Glutamatergic neuron (in vitro differentiated cells): ENCODE data around the gene SOD2. TPM values are rescaled to one million over a fixed set of nuclear protein-coding genes. Genes with fewer than 3 reads are reported as not detected.
"Not testable (repeated sequence)": the region's sequence is repeated elsewhere in the genome, so short reads cannot be mapped to it uniquely, and the experiment has no call there.

Experiments used
- DNase-seq: peaks from one replicate; pipeline ENCODE4 v3.0.0; 2022
- H3K27ac Mint-ChIP-seq: one replicate; pipeline ENCODE4 v1.8.0; 2020; ENCODE audit warnings: mild to moderate bottlenecking, mixed read lengths, inconsistent platforms; ENCODE audit not compliant: unreplicated experiment
- H3K27me3 Mint-ChIP-seq: one replicate; pipeline ENCODE4 v1.8.0; 2020; ENCODE audit warnings: mild to moderate bottlenecking, moderate library complexity, mixed read lengths, inconsistent platforms; ENCODE audit not compliant: unreplicated experiment
- H3K36me3 Mint-ChIP-seq: one replicate; pipeline ENCODE4 v1.8.0; 2020; ENCODE audit warnings: mild to moderate bottlenecking, mixed read lengths, inconsistent platforms; ENCODE audit not compliant: unreplicated experiment
- H3K4me1 Mint-ChIP-seq: one replicate; pipeline ENCODE4 v1.8.0; 2020; ENCODE audit warnings: mild to moderate bottlenecking, low read depth, mixed read lengths, inconsistent platforms; ENCODE audit not compliant: unreplicated experiment
- H3K4me3 Mint-ChIP-seq: one replicate; pipeline ENCODE4 v1.8.0; 2020; ENCODE audit warnings: mild to moderate bottlenecking, mixed read lengths, inconsistent platforms; ENCODE audit not compliant: unreplicated experiment
- H3K9me3 Mint-ChIP-seq: one replicate; pipeline ENCODE4 v1.8.0; 2020; ENCODE audit warnings: mild to moderate bottlenecking, moderate library complexity, mixed read lengths, inconsistent platforms; ENCODE audit not compliant: unreplicated experiment
- total RNA-seq: library from RNA; stranded (reverse); fragmentation: NEBNext Ultra II Directional; extraction: Animal tissue kit (Norgen Biotek cat#: 25700); gene quantifications from one replicate; pipeline ENCODE4 v1.2.1, GENCODE V29; 2021; ENCODE audit not compliant: unreplicated experiment
- TF ChIP-seq, protein P1 (sequence below): fragments of 200-600 bp; sonication (generic); IDR thresholded peaks from one replicate; pipeline ENCODE4 v1.5.0; 2021; ENCODE audit not compliant: partially characterized antibody, unreplicated experiment

Gene SOD2
- total RNA-seq, 1 donor from 2014 or later = 56.5 TPM

DNA sequence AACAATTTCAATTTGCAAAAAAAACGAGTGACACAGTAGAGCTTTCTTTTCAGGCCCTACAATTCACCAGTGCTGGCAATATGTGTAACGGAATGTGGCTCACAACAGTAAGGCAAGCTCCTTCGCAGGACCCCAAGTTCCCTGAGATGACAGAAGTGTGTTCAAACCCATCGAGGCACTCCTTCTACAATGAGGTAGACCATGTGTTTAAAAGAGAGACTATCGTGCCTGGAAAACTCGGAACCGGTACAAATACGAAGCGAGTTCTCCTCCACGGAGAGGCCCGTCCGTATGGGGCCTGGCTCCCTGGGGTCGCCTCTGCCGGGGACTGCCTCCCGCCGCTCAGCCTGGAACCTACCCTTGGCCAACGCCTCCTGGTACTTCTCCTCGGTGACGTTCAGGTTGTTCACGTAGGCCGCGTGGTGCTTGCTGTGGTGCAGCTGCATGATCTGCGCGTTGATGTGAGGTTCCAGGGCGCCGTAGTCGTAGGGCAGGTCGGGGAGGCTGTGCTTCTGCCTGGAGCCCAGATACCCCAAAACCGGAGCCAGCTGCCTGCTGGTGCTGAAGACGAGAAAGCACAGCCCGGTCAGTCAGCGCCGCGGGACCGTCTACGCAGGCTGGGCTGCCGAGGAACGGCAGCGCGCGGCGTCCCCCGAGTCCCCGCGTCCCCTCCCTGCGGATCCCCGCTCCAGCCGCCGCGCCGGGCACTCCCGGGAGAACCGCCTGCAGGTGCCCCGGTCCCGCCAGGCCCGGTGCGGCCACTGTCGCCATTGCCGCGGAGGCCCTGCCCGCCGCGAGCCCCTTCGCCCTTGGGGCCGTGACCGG lies 526 bp downstream of the SOD2 start:
- peaks cover 7% of the 10 kb centered on the region for H3K27me3 Mint-ChIP-seq
- peaks cover 12% of the 10 kb centered on the region for H3K4me1 Mint-ChIP-seq
- H3K36me3 Mint-ChIP-seq = no peaks in the 10 kb centered on the region
- DNase-seq = peak; percentile 59
- peak overlapping the region; percentile 94 for H3K4me3 Mint-ChIP-seq
- peaks cover 7% of the 10 kb centered on the region for H3K9me3 Mint-ChIP-seq
- TF ChIP-seq, protein P1, sequence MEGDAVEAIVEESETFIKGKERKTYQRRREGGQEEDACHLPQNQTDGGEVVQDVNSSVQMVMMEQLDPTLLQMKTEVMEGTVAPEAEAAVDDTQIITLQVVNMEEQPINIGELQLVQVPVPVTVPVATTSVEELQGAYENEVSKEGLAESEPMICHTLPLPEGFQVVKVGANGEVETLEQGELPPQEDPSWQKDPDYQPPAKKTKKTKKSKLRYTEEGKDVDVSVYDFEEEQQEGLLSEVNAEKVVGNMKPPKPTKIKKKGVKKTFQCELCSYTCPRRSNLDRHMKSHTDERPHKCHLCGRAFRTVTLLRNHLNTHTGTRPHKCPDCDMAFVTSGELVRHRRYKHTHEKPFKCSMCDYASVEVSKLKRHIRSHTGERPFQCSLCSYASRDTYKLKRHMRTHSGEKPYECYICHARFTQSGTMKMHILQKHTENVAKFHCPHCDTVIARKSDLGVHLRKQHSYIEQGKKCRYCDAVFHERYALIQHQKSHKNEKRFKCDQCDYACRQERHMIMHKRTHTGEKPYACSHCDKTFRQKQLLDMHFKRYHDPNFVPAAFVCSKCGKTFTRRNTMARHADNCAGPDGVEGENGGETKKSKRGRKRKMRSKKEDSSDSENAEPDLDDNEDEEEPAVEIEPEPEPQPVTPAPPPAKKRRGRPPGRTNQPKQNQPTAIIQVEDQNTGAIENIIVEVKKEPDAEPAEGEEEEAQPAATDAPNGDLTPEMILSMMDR = no peak
- H3K27ac Mint-ChIP-seq = peak overlapping the region; percentile 85

DNA sequence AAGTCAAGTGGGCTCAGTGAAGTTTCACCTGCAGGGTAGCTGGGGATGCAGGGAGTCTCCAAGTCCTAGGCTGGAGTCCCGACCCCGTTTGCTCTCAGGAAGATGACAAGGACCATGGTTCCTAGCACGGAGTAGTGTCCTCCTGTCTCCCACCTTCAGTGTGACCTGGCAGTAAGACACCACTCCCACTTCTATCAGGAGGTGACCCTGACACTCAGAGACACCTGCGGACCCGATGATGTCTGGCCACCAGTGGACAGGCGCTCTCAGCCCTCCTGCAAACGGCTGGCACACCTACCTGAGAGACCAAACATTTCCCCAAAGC lies 1.1 kb downstream of the SOD2 start:
- peaks cover 7% of the 10 kb centered on the region for H3K9me3 Mint-ChIP-seq
- TF ChIP-seq, protein P1 = no peak
- peak overlapping the region; percentile 94 for H3K4me3 Mint-ChIP-seq
- peaks cover 12% of the 10 kb centered on the region for H3K4me1 Mint-ChIP-seq
- H3K27ac Mint-ChIP-seq = peak overlapping the region; percentile 84
- no peak for DNase-seq
- peaks cover 7% of the 10 kb centered on the region for H3K27me3 Mint-ChIP-seq
- no peaks in the 10 kb centered on the region for H3K36me3 Mint-ChIP-seq

DNA sequence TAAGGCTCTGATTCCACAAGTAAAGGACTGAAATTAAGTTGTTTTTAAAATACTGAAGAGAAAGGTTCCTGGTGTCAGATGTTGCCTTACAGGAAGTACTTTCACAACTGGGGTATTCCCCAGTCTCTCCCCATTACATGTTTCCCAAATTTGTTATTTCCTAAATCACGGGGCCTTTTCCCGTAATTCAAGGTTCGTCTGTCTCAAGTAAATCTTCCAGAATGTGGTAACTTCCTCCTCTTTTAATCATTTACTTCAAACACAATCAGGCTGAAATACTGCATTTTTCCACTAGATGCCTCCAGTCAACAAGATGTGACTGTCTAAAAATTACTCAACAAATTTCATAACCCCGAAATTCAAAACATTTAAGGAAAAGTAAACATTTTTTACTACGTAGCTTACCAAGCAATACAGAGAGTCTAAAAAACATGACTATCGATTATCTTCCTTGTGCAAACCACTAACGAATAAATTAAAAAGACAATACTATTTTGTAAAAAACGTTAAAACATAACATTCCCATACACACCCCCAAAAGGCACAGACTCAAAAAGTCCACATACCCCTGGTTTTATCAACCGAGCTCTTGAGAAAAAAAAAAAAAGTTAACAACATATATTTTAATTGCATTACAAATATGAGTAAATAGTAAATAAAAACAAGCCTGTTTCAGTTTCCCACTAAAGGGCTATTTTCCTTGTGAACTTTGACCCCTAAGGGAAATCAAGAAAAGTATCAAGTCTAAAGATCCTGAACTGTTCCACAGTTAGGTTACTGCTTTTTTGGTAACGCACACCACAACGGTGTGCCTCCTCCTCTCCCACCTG lies 1.7 kb downstream of the SOD2 start:
- H3K4me3 Mint-ChIP-seq = peak overlapping the region; percentile 64
- peaks cover 9% of the 10 kb centered on the region for H3K27me3 Mint-ChIP-seq
- peaks cover 12% of the 10 kb centered on the region for H3K4me1 Mint-ChIP-seq
- H3K27ac Mint-ChIP-seq = no peak overlapping the region
- TF ChIP-seq, protein P1 = peak; percentile 67
- no peak for DNase-seq
- no peaks in the 10 kb centered on the region for H3K36me3 Mint-ChIP-seq
- H3K9me3 Mint-ChIP-seq = peaks cover 7% of the 10 kb centered on the region

DNA sequence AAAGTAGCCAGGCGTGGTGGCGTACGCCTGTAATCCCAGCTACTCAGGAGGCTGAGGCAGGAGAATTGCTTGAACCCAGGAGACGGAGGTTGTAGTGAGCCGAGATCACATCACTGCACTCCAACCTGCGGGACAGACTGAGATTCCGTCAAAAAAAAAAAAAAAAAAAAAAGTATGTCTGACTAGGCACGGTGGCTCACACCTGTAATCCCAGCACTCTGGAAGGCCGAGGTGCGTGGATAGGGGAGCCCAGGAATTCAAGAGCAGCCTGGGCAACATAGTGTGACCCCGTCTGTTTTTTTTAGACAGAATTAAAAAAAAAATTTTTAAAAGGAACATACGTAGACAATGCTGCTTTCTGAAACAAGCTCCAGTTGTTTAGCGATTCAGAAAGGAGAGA lies 2.9 kb downstream of the SOD2 start:
- not testable (repeated sequence) for H3K4me3 Mint-ChIP-seq, H3K27ac Mint-ChIP-seq, DNase-seq, H3K9me3 Mint-ChIP-seq, H3K27me3 Mint-ChIP-seq, H3K36me3 Mint-ChIP-seq
- H3K4me1 Mint-ChIP-seq = peaks cover 12% of the 10 kb centered on the region

DNA sequence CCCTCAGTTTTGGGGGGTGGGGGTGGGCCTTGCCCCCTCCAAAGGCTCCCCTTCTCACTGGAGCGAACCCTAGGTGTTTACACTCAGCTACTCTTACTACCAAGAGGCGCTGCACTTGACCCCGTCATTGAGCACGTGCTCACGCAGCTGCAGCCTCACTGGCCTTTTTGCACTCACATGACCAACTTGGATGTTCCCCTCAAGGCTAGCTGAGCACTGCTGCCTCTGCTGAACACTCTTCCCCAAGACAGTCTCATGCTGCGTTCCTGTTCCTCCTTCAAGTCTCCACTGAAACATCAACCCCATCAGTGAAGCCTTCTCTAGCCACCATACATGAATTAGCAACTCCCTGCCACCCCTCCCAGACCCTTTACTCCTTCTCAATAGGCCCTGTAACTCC lies 4.0 kb downstream of the SOD2 start:
- H3K27me3 Mint-ChIP-seq = peaks cover 4% of the 10 kb centered on the region
- no peak overlapping the region for H3K4me3 Mint-ChIP-seq
- no peak for DNase-seq
- TF ChIP-seq, protein P1 = no peak
- H3K4me1 Mint-ChIP-seq = peaks cover 8% of the 10 kb centered on the region
- no peaks in the 10 kb centered on the region for H3K36me3 Mint-ChIP-seq
- H3K27ac Mint-ChIP-seq = no peak overlapping the region
- H3K9me3 Mint-ChIP-seq = peaks cover 5% of the 10 kb centered on the region
